Karpas-422 (cell line): ENCODE data around the gene DCLRE1B. TPM values are rescaled to one million over a fixed set of nuclear protein-coding genes. Genes with fewer than 3 reads are reported as not detected.

Experiments used
- DNase-seq: peaks from one replicate; pipeline ENCODE4 v3.0.0-alpha.2; 2015
- H2AFZ ChIP-seq: fragments of 200-600 bp; sonication (generic); 2 replicates; pipeline ENCODE4 v1.6.1; 2014; ENCODE audit warnings: antibody characterized with exemption, low read length, mixed read lengths
- H3K27ac ChIP-seq: fragments of 200-600 bp; sonication (generic); 2 replicates; pipeline ENCODE4 v1.5.1; 2014; ENCODE audit warnings: mild to moderate bottlenecking, low read length, moderate library complexity
- H3K27me3 ChIP-seq: fragments of 200-600 bp; sonication (generic); 2 replicates; pipeline ENCODE4 v1.6.1; 2014; ENCODE audit warnings: low read length, mixed read lengths
- H3K36me3 ChIP-seq: fragments of 200-600 bp; sonication (generic); 2 replicates; pipeline ENCODE4 v1.6.1; 2014; ENCODE audit warnings: low read length, mixed read lengths; ENCODE audit not compliant: insufficient read depth
- H3K4me1 ChIP-seq: fragments of 200-600 bp; sonication (generic); 2 replicates; pipeline ENCODE4 v1.6.1; 2014; ENCODE audit warnings: mild to moderate bottlenecking, low read length, mixed read lengths
- H3K4me2 ChIP-seq: fragments of 200-600 bp; sonication (generic); 2 replicates; pipeline ENCODE4 v1.6.1; 2014; ENCODE audit warnings: low read length, low read depth, mild to moderate bottlenecking; ENCODE audit not compliant: poor library complexity, severe bottlenecking
- H3K4me3 ChIP-seq: fragments of 200-600 bp; sonication (generic); 2 replicates; pipeline ENCODE4 v1.5.1; 2014; ENCODE audit warnings: mild to moderate bottlenecking, antibody characterized with exemption, low read length, mixed read lengths
- H3K79me2 ChIP-seq: fragments of 200-600 bp; sonication (generic); 2 replicates; pipeline ENCODE4 v1.6.1; 2014; ENCODE audit warnings: mild to moderate bottlenecking, low read length, mixed read lengths
- H3K9ac ChIP-seq: fragments of 200-600 bp; sonication (generic); 2 replicates; pipeline ENCODE4 v1.6.0; 2014; ENCODE audit warnings: low read length
- H3K9me2 ChIP-seq: fragments of 200-600 bp; sonication (generic), shearing (Covaris generic); replicated peaks from 2 replicates; pipeline ENCODE4 v1.6.0; 2014; ENCODE audit warnings: mild to moderate bottlenecking, low read length, moderate library complexity; ENCODE audit not compliant: insufficient read depth
- H3K9me3 ChIP-seq: fragments of 300-700, 200-600 bp; sonication (generic); 2 replicates; pipeline ENCODE4 v1.6.1; 2014; ENCODE audit warnings: low read length, mixed read lengths
- H4K20me1 ChIP-seq: fragments of 200-600 bp; sonication (generic); 2 replicates; pipeline ENCODE4 v1.6.1; 2014; ENCODE audit warnings: mild to moderate bottlenecking, antibody characterized with exemption, low read length, low read depth; ENCODE audit not compliant: insufficient read depth
- total RNA-seq: library from RNA; depleted of rRNA; stranded (reverse); fragments of >200 nt; shearing (Covaris generic); gene quantifications from 2 replicates; pipeline ENCODE4 v1.2.3, GENCODE V29; 2014; ENCODE audit warnings: low replicate concordance; rRNA removed

Gene DCLRE1B
- total RNA-seq, 1 experiment from 2014 or later, result 11.3 TPM

- Histone ChIP-seq H2AFZ (no peak overlapping the region), H3K27ac (no peak overlapping the region), H3K79me2 (peaks cover 76% of the 10 kb centered on the region), H3K9me3 (no peaks in the 10 kb centered on the region), H3K4me2 (no peak overlapping the region), H3K27me3 (no peaks in the 10 kb centered on the region), H3K4me1 (peaks cover 12% of the 10 kb centered on the region), H4K20me1 (no peaks in the 10 kb centered on the region), H3K36me3 (peaks cover 30% of the 10 kb centered on the region; the same call in 1 of the 2 replicates), H3K9ac (no peak overlapping the region), H3K9me2 (no peaks in the 10 kb centered on the region), H3K4me3 (no peak overlapping the region)
- DNase-seq, result no peak
Measured at GRCh38 chr1:113951719-113952118, 46.6 kb downstream of the DCLRE1B start.

GRCh38 chr1:113957984-113958383, 52.9 kb downstream of the DCLRE1B start:
- Histone ChIP-seq H3K9me2 (no peaks in the 10 kb centered on the region), H3K9ac (no peak overlapping the region), H3K4me2 (no peak overlapping the region), H4K20me1 (no peaks in the 10 kb centered on the region), H3K4me3 (no peak overlapping the region), H3K79me2 (peaks cover 26% of the 10 kb centered on the region), H3K27me3 (no peaks in the 10 kb centered on the region), H3K36me3 (peaks cover 58% of the 10 kb centered on the region; the same call in 1 of the 2 replicates), H3K9me3 (no peaks in the 10 kb centered on the region), H2AFZ (no peak overlapping the region), H3K27ac (no peak overlapping the region), H3K4me1 (no peaks in the 10 kb centered on the region)
- DNase-seq, result no peak

- no peak for DNase-seq
- no peak overlapping the region for H3K9ac ChIP-seq
- peaks cover 20% of the 10 kb centered on the region; the same call in 1 of the 2 replicates for H3K79me2 ChIP-seq
- peaks cover 60% of the 10 kb centered on the region; the same call in 1 of the 2 replicates for H3K36me3 ChIP-seq
- H3K27me3 ChIP-seq, result no peaks in the 10 kb centered on the region
- H2AFZ ChIP-seq, result no peak overlapping the region
- no peaks in the 10 kb centered on the region for H3K9me2 ChIP-seq
- no peak overlapping the region for H3K4me3 ChIP-seq
- H3K27ac ChIP-seq, result no peak overlapping the region
- no peak overlapping the region for H3K4me2 ChIP-seq
- H4K20me1 ChIP-seq, result no peaks in the 10 kb centered on the region
- H3K9me3 ChIP-seq, result no peaks in the 10 kb centered on the region
- H3K4me1 ChIP-seq, result no peaks in the 10 kb centered on the region
Measured at GRCh38 chr1:113958691-113959090, 53.6 kb downstream of the DCLRE1B start.

GRCh38 chr1:113963281-113963906, 58.3 kb downstream of the DCLRE1B start:
- 0 out of 2 replicates have a peak, but pooled peaks cover 3% of the 10 kb centered on the region for H3K79me2 ChIP-seq
- peaks cover 68% of the 10 kb centered on the region for H3K36me3 ChIP-seq
- no peaks in the 10 kb centered on the region for H3K9me3 ChIP-seq
- no peak for DNase-seq
- H2AFZ ChIP-seq, result no peak overlapping the region
- H3K9ac ChIP-seq, result no peak overlapping the region
- no peak overlapping the region for H3K4me2 ChIP-seq
- no peaks in the 10 kb centered on the region for H3K27me3 ChIP-seq
- no peaks in the 10 kb centered on the region for H3K9me2 ChIP-seq
- no peak overlapping the region for H3K27ac ChIP-seq
- no peaks in the 10 kb centered on the region for H3K4me1 ChIP-seq
- no peak overlapping the region for H3K4me3 ChIP-seq
- H4K20me1 ChIP-seq, result no peaks in the 10 kb centered on the region

Other genes with a start within 250 kb of the DCLRE1B start
- 45.1 and 53.1 TPM in 2 replicates for gene PHTF1, start 145.8 kb upstream of the DCLRE1B start, total RNA-seq
- 15.0 and 23.2 TPM in 2 replicates for gene RSBN1, start 92.8 kb upstream of the DCLRE1B start, total RNA-seq
- 22.8 and 43.3 TPM in 2 replicates for gene PTPN22, start 33.6 kb upstream of the DCLRE1B start, total RNA-seq
- 0.48 and 1.0 TPM in 2 replicates for gene BCL2L15, start 17.7 kb upstream of the DCLRE1B start, total RNA-seq
- 35.3 and 64.0 TPM in 2 replicates for gene AP4B1, start 527 bp upstream of the DCLRE1B start, total RNA-seq
- 25.7 and 36.0 TPM in 2 replicates for gene HIPK1, start 24.0 kb downstream of the DCLRE1B start, total RNA-seq
- 0.18 and 0.26 TPM in 2 replicates for gene OLFML3, start 74.1 kb downstream of the DCLRE1B start, total RNA-seq
- gene SYT6, start 248.5 kb downstream of the DCLRE1B start, total RNA-seq, result not detected in 2 replicates